ENCODE results near the gene PACSIN1.

PACSIN1 gene

DNA sequence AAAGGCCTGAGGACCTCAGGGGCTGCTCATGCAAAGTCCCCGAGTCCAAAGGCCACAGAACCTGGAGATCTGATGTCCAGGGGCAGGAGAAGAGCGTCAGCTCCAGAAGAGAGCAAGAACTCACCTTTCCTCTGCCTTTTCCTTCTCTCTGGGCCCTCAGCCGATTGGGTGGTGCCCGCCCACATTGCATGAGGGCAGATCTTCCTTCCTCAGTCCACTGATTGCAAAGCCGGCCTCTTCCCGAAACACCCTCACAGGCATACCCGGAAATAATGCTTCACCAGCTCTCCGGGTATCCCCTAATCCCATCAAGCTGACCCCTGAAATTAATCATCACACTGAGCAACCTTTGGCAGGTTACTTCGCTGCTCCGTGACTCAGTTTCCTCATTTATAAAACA lies 56.9 kb downstream of the PACSIN1 start:
- no peak for DNase-seq (ENCODE audit: extremely low read depth, low read depth)
- H3K4me3 ChIP-seq (replicated peaks; ENCODE audit: low read depth, low read length): no peak overlapping the region
- TF ChIP-seq, protein P1, sequence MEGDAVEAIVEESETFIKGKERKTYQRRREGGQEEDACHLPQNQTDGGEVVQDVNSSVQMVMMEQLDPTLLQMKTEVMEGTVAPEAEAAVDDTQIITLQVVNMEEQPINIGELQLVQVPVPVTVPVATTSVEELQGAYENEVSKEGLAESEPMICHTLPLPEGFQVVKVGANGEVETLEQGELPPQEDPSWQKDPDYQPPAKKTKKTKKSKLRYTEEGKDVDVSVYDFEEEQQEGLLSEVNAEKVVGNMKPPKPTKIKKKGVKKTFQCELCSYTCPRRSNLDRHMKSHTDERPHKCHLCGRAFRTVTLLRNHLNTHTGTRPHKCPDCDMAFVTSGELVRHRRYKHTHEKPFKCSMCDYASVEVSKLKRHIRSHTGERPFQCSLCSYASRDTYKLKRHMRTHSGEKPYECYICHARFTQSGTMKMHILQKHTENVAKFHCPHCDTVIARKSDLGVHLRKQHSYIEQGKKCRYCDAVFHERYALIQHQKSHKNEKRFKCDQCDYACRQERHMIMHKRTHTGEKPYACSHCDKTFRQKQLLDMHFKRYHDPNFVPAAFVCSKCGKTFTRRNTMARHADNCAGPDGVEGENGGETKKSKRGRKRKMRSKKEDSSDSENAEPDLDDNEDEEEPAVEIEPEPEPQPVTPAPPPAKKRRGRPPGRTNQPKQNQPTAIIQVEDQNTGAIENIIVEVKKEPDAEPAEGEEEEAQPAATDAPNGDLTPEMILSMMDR (IDR thresholded peaks at IDR 0.05; ENCODE audit: low read depth, low read length, missing control alignments): no peak

DNA sequence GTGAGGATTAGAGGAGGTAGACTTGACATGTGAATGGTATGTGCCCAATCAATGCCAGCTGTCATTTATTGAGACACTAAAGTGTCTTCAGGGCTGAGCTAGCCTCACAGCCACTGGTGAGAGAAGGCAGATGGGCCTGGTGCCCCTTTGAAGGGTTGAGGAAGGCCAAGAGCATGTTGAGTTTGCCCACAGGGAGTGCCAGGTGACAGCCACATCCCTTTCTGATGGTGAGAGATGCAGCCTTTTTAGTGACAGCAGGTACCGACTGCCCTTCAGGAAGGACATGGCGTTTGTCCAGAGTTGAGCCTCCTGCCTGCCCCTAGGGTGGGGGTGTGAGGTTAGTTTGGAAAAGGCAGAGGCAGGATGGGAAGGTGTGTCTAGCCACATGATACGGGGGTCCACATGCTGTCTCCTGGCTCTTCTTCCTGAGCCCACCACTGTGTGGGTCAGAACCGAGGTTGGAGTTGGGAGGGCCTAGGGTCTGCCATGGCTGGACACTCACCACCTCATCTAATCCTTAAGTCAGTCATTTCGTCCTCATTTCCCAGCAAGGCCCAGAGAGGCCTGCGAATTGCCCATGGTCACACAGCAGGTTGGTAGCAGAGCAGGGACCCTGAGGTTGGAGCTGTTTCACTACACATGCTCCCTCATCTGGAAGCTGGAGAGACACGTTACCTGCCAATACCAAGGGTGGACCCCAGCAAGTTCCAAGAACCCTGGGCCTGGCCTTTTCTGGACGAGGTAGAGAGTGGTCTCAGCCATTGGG lies 57.7 kb downstream of the PACSIN1 start:
- no peak for DNase-seq (ENCODE audit: extremely low read depth, low read depth)
- no peak overlapping the region for H3K4me3 ChIP-seq (replicated peaks; ENCODE audit: low read depth, low read length)
- TF ChIP-seq, protein P1 (IDR thresholded peaks at IDR 0.05; ENCODE audit: low read depth, low read length, missing control alignments): no peak

DNA sequence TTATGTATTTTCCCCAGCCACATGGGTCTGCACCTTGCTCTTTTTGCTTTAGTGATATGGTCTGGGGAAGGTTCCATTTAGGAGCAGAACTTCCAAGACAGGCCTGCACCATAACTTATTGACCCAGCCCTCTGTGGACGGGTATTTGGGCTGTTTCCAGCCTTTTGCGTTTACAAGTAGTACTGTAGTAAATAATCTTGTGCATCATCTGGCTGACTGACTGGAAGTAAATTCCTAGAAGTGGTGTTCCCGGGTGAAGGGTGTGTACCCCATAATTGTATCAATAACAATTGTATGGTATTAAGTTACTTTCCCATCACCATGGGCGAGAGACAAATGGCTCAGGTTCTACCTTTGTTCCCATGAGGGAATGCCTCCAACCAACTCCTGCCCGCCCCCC lies 58.6 kb downstream of the PACSIN1 start:
- no peak overlapping the region for H3K4me3 ChIP-seq (replicated peaks; ENCODE audit: low read depth, low read length)
- DNase-seq (ENCODE audit: extremely low read depth, low read depth): no peak
- TF ChIP-seq, protein P1 (IDR thresholded peaks at IDR 0.05; ENCODE audit: low read depth, low read length, missing control alignments): no peak

DNA sequence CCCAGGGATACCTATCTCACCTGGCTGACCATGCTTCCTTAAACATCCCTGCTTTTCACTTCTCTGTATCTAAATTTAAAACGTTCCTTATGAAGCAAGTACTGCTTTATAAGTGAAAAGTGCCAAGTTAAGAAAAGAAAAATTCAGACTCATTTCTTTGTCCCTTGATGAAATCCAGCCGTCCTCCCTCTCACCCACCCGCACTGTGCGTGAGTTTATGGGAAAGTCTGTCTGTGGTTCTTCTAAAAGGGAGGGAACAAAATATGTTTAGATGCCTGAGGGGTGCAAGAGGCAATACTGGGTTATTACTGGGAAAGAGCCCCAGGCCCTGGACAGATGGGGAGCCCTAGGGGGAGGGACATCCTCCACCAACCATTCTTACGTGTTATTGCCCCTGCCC lies 59.1 kb downstream of the PACSIN1 start:
- no peak for DNase-seq (ENCODE audit: extremely low read depth, low read depth)
- no peak overlapping the region for H3K4me3 ChIP-seq (replicated peaks; ENCODE audit: low read depth, low read length)
- TF ChIP-seq, protein P1 (IDR thresholded peaks at IDR 0.05; ENCODE audit: low read depth, low read length, missing control alignments): no peak

DNA sequence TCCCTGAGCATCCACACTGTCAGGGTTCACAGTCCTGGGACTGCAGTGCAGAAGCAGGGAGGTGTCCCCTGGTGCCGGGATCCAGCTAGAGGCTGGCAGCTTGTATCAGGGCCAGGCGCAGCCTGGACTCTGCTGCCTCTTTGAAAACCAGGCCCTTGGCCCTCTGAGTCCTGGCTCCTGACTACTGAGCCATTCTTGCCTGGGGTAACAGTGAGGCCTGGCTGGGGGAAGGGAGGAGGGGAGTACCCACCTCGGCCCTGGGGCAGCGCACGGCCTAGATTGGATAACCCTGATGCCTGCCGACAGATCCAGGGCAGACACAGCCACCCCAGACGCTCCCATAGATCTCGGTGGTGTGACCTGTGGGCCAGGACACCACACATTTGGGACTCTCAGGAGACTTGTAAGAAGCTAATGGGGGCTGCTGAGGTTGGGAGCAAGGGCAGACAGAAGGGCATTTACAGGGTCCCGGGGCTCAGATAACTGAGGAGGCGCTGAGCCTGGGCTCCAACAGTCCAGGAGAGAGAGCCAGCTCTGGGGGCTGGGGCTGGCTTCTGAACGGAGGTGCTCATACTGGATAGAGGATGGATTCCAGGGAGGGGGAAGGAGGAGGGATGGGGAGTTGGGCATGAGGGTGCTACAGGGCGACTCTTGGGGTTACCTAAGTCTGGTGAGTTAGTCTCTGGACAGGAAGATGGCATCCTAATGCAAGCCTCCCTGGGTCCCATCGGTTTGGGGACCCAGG lies 59.7 kb downstream of the PACSIN1 start:
- TF ChIP-seq, protein P1 (IDR thresholded peaks at IDR 0.05; ENCODE audit: low read depth, low read length, missing control alignments): no peak
- DNase-seq (ENCODE audit: extremely low read depth, low read depth): no peak
- H3K4me3 ChIP-seq (replicated peaks; ENCODE audit: low read depth, low read length): no peak overlapping the region

DNA sequence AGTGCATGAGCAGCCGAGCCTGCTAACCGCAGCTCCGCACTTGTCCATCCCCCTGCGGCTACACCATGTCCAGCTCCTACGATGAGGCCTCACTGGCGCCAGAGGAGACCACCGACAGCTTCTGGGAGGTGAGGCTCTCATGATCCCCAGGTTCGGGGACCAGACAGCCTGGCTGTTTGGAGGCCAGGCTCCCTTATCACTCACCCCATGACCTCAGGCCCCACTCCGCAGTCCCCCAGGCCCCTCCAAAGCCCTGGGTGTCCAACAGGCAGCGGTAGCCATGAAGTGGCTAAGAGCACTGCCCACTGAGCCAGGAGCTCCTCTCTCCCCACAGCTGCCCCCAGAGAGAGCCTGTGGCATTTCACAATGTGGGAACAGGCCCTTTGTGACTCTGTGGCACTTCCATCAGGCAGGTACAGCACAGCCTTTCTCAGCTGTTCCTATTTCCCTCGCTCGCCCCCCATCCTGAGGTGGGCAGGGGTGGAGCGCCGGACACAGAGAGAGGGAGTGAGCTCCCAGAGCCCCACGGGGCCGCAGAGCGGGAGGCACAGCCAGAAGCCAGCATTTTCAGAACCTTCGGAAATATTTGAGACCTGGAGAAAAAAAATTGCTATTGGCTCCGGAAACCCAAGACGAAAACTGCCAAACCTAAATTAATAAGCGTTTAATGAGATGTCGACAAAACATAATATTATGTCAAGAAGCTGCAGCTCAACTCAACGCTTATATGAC lies 60.5 kb downstream of the PACSIN1 start:
- no peak overlapping the region for H3K4me3 ChIP-seq (replicated peaks; ENCODE audit: low read depth, low read length)
- no peak for DNase-seq (ENCODE audit: extremely low read depth, low read depth)

More for the DNA sequence above, 60.5 kb downstream of the PACSIN1 start:
- TF ChIP-seq, protein P1 (IDR thresholded peaks at IDR 0.05; ENCODE audit: low read depth, low read length, missing control alignments): no peak
